NCI-H128 (cell line): Measurements from ENCODE around the gene MAP2K3.
"Not testable (repeated sequence)": the region's sequence is repeated elsewhere in the genome, so short reads cannot be mapped to it uniquely, and the experiment has no call there.

ENCODE experiments used
- DNase-seq: peaks from one replicate; lab custom pipeline; 2025; ENCODE audit not compliant: unreplicated experiment; lab: John Stamatoyannopoulos, UW

MAP2K3 gene

DNA sequence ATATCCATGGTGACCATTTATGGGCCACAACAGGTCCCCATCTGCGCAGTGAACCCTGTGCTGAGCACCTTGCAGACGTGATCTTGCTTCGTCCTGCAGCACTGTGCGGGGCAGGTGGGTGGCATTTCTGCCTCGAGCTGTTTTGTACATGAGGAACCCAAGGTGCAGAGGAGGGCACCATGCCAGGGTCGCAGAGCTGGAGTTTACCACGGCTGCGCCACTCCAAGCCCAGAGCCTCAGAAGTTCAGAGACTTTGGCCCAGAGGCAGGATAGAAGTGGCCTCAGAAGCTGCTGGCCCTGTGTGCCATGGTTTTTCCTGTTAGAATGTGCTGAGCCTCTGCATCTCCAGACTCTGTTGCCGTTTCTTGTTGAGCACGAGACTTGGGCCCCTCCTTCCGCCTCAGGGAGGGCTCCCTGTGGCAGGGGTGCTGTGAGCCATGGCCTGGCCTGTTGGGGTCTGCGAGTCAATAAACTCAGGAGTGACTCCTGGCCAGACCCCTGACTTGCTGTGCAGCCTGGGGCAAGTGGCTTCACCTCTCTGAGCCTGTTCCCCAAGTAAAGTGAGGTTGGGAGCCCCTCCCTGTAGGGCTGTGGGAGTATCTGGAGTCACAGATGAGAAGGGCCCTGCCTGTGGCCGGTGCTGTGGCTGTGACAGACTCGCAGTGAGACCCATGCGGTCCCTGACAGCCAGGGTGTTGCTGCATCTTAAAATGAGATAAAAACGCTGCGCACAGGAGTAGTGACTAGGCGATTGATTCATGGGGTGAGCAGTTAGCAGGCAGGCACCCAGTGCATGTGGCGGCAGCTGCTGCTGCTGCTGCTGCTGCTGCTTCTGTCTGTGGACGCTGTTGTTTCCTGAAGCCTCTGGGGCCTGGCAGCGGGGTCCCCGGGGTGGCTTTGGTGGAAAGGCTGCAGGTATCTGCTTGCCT, 11.8 kb downstream of the MAP2K3 start:
- no peak for DNase-seq

DNA sequence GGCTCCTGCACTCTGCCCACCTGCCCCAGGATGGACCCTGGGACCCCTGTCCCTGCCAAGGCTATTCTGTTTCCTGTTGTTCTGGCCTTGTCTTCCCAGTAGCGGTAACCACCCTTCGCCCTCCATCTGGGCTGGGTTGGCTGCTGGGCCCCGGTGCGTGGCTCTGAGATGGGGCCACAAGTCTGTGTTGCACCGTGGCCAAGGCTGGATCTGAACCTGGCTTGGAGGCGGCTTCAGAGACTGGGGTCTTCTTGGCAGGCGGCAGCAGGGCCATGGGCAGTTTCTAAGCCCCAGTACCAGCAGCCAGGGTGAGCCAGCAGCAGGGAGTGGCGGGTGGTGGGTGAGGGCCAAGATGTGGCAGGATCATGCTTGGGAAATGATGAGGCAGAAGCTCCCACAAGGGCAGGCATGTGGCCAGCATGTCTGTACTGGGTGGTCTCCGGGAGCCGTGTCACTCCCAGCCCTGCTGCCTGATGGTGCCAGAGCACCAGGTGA, 12.6 kb downstream of the MAP2K3 start:
- DNase-seq, result no peak

DNA sequence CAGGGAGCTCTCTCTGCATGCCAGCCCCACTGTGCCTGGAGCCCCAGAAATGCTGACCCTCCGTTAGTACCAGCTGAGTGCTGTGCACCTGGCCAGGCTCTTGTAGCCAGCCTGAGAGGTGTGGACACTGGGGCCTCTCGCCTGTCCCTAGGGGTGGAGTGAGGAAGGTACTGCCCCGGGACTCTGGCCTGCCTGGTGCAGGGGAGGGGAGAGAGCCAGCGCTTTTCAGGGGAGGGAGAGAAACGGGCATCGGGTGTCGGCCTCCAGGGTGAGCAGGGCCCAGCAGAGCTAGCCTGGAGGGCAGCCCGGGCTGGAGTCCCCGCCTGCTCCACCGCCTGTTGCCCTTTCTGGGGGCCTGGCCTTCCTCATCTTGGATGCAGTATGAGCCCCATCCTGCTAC, 13.1 kb downstream of the MAP2K3 start:
- no peak for DNase-seq

DNA sequence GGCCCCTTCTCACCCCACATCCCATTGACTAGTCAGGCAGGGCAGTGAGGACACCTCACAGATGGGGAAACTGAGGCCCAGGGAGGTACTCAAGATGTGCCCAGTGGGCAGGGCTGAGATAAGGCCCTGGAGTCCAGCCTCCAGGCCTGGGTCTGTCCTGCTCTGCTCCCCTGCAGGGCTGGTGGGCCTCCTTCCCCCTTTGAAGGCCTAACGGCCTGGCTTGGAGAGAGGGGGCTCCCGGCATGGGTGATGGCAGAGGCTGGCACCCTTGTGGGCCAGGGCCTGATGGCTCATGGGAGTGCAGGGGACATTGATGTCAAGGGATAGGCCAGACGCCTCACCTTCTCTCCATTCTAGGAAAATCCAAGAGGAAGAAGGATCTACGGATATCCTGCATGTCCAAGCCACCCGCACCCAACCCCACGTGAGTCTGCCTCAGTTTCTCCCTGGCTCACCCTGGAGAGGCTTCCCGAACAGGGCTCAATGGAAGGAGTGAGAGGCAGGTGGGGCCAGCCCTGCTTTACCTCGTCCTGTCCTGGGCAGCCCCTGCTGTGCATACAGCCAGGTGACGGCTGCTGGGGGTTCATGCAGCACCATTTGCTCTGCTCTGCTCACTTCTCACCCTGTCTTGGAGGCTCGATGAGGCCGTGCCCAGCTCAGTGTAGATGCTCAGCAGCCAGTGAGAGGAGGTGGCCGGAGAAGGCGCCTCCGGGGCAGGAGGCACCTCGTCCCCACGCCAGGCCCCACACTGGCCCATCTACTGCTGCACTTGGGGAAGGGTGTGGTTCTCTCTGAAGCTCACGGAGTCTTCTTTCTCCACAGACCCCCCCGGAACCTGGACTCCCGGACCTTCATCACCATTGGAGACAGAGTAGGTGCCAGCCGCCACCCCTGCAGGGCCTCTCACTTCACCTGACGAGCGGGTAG, 13.8 kb downstream of the MAP2K3 start:
- no peak for DNase-seq

DNA sequence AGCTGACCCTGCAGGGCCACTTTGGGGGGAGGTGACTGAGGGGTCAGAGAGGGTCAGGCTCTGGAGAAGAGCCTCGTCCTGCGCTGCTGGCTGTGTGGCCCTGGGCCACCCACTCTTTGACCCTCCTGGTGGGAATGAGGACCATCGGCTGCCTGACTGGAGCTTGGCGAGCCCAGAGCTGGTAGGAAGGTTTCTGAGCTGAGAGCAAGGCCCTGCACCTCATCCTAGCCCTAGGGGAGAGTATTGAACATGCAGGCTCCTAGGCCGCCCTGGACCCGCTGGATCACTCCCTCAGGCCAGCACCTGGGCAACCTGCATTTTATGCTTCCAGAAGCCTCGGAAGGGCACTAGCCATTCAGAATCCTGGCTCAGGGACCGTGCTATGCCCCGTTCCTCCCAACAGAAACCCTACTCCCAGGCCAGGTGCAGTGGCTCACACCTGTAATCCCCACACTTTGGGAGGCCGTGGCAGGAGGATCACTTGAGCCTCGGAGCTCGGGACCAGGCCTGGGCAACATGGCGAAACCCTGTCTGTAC, 14.5 kb downstream of the MAP2K3 start:
- DNase-seq, result no peak

DNA sequence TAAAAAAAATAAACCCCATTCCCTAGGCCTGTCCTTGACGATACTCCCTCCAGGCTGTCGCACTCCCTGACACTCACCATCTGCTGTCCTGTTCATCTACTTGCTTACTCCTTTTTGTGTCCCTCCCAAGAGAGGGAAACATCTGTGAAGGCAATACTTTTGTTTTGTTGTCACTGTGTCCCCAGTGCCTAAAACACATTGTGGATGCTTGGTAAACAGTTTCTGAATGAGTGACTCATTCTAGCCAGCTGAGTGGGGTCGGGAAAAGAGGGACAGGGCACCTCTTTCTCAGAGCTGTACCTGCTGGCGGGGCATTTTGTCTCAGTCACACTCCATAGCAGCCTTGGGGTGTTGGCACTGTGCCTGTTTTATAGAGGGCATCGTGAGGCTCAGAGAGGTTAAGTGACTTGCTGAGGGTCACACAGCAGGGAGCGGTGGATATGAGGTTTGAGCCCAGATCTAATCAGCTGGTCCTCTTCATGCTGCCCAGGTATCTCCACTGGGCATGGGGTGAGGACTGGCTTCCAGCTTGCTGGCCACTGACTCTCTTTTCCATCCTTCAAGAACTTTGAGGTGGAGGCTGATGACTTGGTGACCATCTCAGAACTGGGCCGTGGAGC, 15.6 kb downstream of the MAP2K3 start:
- no peak for DNase-seq

DNA sequence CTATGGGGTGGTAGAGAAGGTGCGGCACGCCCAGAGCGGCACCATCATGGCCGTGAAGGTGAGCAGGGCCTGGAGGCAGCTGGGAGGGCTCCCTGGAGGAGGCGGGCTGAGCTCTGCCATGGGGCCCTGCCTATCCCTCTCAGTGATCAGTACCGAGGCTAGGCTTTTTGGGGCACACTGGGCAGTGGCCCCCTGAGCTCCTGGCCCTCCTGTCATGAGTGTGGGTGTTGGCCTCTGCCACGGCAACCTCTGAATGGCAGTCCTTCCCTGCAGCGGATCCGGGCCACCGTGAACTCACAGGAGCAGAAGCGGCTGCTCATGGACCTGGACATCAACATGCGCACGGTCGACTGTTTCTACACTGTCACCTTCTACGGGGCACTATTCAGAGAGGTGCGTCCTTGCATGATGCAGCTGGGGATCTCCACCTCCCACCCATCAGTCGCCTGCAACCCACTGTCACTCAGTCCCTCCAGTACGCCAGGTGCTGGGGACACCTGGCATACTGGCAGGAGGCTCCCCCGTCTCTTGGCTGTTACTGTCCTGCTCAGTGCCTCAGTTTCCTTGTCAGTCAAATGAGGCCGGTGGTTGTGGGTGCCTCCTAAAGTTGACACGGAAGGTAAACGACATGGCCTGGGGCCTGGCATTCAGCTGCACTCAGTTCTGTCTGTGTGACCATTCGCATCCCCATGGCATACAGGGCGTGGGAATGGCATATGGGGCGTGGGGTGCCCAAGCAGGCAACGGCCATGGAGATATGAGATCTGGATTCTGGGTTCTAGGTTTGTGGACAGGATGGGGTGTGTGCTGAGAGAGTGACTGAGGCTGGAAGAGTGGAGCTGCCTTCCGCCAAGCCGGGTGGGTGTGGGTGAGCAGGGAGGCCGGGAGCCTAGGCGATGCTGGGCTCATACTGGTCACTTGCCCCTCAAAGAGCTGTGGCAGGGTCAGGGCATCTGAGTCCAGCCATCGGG, 16.4 kb downstream of the MAP2K3 start:
- no peak for DNase-seq

DNA sequence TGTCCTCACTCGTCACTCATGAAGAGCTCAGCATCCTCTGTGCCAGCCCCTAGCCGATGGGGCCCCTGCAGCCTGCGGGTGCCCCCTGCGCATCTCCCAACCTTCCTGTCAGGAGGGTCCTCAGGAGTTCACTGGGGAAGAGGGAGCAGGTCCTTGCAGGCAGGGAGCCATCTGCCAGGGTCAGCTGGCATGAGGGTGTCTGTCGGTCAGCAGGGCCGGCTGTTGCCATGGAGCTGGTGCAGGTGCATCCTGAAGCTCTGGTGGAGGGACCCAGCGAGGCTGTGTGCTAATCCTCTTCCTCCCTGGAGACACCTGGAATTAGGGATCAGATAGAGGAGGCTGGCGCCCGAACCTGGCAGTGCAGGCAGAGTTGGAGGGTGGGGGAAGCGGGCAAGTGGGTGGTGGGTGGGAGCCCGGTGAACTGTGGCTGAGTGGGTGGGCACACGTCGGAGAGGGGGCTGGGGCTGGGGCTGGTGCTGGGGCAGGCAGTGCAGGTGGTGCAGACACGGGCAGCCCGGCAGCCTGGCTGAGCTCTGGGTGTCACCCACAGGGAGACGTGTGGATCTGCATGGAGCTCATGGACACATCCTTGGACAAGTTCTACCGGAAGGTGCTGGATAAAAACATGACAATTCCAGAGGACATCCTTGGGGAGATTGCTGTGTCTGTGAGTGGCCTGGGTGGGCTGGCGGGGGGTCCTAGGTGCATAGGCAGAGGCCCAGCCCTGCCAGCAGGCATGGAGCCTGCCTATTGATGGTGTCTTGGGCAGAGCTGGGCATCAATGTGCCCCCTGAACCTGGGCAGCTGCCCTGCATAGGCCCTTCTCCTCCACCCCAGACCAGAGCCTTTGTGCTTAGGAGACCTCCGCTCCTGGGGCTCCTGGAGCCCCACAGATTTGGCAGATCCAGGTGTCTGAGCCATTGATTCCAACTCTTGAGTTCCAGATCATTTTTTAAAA, 17.4 kb downstream of the MAP2K3 start:
- no peak for DNase-seq

GRCh38 chr17:21302711-21303425, 18.4 kb downstream of the MAP2K3 start:
- DNase-seq, result no peak

- no peak for DNase-seq
Observed at GRCh38 chr17:21303441-21304065, 19.0 kb downstream of the MAP2K3 start.

DNA sequence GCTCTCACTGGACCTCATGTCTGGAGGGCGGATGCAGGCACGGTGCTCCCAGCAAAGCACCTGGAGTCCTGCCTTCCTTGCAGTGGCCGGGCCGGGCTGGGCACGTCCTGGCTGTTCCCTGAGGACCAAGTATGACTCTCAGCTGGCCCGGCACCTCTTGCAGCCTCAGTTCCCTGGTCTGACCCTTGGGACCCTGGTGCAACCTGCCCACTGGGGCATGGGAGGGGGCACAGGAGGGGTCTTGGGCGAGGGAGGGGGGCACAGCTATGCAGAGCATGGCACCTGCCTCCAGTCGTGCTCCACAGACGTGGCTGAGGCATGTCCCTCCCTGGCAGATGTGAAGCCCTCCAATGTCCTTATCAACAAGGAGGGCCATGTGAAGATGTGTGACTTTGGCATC, 19.6 kb downstream of the MAP2K3 start:
- no peak for DNase-seq

DNA sequence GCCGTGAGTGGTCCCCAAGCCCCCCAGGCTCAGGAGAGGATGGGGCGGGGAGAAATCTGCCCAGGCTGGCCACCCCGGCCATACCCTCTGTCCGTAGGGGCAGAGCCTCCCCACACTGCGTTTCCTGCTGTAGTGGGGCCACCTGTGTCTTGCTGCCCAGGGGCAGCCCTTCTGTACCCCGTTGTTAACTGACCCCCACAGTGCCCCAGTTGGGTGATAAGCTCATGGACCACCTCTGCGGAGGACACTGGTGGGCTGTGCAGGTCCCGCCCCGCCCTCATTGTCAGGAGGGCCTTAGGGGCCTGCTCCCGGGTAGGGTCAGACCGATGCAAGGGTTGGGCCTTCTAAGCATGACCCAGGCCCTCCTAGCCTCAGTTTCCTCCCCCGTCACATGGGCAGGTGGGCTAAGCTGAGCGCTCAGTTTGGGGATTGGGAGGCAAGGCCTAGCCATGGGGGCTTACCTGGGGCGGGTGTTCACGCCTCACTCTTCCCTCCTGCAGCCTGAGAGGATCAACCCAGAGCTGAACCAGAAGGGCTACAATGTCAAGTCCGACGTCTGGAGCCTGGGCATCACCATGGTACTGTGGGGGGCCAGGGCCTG, 20.1 kb downstream of the MAP2K3 start:
- DNase-seq, result not testable (repeated sequence)

- not testable (repeated sequence) for DNase-seq
Observed at GRCh38 chr17:21305431-21306180, 21.1 kb downstream of the MAP2K3 start.

DNA sequence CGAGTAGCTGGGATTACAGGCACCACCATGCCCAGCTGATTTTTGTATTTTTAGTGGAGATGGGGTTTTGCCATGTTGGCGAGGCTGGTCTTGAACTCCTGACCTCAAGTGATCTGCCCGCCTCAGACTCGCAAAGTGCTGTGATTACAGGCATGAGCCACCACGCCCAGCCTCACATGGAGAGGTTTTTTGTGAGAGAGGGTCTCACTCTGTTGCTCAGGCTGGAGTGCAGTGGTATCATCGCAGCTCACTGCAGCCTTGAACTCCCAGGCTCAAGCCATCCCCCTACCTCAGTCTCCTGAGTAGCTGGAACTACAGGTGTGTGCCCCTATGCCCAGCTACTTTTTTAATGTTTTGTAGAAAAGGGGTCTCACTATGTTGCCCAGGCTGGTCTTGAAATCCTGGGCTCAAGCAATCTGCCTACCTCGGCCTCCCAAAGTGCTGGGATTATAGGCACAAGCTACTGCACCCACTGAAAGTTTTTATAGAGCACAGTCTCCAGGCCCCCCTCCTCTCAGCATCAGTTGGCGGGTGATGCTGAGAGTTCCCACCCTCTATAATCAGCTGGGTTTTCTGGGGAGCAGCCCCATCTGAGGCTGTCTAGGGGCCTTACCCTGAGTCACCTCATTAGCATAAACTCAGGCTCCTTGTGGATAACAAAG, 22.2 kb downstream of the MAP2K3 start:
- not testable (repeated sequence) for DNase-seq

GRCh38 chr17:21307273-21307625, 22.7 kb downstream of the MAP2K3 start:
- not testable (repeated sequence) for DNase-seq

DNA sequence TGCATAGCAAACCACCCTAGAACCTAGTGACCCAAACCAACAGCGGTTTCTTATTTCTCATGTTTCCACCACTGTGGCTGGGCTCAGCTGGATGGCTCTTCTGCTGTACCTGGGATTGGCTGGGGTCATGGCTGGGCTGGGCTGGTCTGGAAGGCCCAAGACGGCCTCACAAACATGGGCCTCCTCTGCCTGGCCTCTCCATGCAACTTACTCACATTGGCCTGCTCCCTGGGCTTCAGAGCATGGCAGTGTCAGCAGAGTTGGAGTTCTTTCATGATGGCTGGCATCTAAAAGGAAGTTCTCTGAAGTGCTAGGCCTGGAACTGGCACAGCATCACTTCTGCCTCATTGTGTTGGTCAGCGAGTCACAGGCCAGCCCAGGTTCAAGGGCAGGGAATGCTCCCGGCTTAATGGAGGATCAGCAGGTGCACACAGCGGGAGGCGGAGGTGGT, 24.4 kb downstream of the MAP2K3 start:
- not testable (repeated sequence) for DNase-seq
